Vagina (tissue), 2 donors: Measurements from ENCODE around the gene ERH.

Experiments used
- POLR2AphosphoS5 ChIP-seq, 2 donors: sonication (generic); formaldehyde crosslinking; IDR thresholded peaks; one replicate each; pipeline ENCODE4 v1.9.0; 2017; ENCODE audit warnings: antibody characterized with exemption in 2 of 2, mild to moderate bottlenecking in 2 of 2, low read depth in 1 of 2; ENCODE audit not compliant: insufficient read depth in 1 of 2
- TF ChIP-seq, protein P1 (sequence below), 3 experiments: fragments of 450-650 bp in 2 of 3; fragments of 200-600 bp in 1 of 3; sonication (generic) in 1 of 3; IDR thresholded peaks; one replicate each; pipeline ENCODE4 v1.5.1; 2017 to 2019; ENCODE audit warnings: antibody characterized with exemption in 3 of 3, mild to moderate bottlenecking in 2 of 3, moderate library complexity in 2 of 3

GRCh38 chr14:69370061-69370460 lies 28.0 kb downstream of the ERH start:
- no peak for TF ChIP-seq POLR2AphosphoS5 (IDR thresholded peaks at IDR 0.05; ENCODE audit: insufficient read depth in 1 of 2, low read depth in 1 of 2)
- TF ChIP-seq, protein P1, sequence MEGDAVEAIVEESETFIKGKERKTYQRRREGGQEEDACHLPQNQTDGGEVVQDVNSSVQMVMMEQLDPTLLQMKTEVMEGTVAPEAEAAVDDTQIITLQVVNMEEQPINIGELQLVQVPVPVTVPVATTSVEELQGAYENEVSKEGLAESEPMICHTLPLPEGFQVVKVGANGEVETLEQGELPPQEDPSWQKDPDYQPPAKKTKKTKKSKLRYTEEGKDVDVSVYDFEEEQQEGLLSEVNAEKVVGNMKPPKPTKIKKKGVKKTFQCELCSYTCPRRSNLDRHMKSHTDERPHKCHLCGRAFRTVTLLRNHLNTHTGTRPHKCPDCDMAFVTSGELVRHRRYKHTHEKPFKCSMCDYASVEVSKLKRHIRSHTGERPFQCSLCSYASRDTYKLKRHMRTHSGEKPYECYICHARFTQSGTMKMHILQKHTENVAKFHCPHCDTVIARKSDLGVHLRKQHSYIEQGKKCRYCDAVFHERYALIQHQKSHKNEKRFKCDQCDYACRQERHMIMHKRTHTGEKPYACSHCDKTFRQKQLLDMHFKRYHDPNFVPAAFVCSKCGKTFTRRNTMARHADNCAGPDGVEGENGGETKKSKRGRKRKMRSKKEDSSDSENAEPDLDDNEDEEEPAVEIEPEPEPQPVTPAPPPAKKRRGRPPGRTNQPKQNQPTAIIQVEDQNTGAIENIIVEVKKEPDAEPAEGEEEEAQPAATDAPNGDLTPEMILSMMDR (IDR thresholded peaks at IDR 0.05) = no peak
